HG02973 (cell line): ENCODE results near the gene XRRA1.
"Not testable (repeated sequence)": the region's sequence is repeated elsewhere in the genome, so short reads cannot be mapped to it uniquely, and the experiment has no call there.

Experiments
- ATAC-seq: cut with Tn5 transposase; IDR thresholded peaks from one replicate; pipeline ENCODE4 v1.9.1; 2021; ENCODE audit warnings: moderate library complexity; ENCODE audit not compliant: unreplicated experiment

The XRRA1 gene

GRCh38 chr11:74905326-74905725 lies 43.6 kb downstream of the XRRA1 start:
- no peak for ATAC-seq

GRCh38 chr11:74902342-74902741 lies 46.5 kb downstream of the XRRA1 start:
- no peak for ATAC-seq

DNA sequence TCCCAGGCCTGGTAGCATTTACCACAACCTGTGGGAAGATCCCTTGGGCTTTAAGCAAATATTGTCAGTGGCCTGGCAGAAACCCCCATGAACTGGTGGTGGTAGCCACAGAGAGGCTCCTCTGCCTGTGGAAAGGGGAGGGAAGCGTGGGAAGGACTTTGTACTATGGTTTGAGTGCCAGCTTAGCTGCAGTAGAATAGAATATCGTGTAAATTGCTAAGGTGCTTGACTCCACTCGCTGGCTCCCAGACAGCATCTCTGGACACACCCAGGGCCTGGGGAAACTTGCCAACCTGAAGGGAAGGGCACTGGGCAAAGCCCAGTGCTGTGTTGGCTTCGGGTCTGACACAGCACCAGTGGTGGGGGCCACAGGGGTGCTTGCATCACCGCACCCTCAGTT lies 52.6 kb downstream of the XRRA1 start:
- no peak for ATAC-seq

DNA sequence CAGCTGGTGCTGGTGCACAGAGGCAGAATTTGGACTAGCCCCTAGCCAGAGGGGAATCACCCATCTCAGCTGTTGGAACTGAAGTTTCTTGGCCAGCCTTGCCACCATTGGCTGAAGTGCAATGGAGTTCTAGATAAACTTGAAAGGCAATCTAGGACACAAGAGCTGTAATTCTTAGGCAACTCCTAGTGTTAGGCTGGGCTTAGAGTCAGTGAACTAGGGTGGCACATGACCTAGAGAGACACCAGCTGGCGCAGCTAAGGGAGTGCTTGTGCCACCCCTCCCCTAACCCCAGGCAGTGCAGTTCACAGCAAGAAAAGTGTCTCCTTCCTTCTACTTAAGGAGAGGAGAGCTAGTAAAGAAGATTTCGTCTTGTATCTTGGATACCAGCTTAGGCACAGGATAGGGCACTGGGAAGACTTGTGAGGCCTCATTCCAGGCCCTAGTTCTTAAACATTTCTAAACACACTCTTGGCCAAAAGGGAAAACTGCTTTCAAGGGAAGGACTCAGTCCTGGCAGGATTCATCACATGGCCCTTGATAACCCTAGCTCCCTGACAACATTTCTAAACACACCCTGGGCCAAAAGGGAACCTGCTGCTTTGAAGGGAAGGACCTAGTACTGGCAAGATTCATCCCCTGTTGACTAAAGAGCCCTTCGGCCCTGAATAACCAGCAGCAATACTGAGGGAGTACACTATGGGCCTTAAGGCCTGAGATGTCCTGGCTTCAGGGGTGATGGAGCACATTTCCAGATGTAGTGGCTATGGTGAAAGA lies 53.4 kb downstream of the XRRA1 start:
- ATAC-seq: no peak

DNA sequence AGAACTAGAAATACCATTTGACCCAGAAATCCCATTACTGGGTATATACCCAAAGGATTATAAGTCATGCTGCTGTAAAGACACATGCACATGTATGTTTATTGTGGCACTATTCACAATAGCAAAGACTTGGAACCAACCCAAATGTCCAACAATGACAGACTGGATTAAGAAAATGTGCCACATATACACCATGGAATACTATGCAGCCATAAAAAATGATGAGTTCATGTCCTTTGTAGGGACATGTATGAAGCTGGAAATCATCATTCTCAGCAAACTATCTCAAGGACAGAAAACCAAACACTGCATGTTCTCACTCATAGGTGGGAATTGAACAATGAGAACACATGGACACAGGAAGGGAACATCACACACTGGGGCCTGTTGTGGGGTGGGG lies 55.9 kb downstream of the XRRA1 start:
- not testable (repeated sequence) for ATAC-seq

GRCh38 chr11:74877132-74877531 lies 71.8 kb downstream of the XRRA1 start:
- ATAC-seq: no peak

GRCh38 chr11:74871037-74871436 lies 77.9 kb downstream of the XRRA1 start:
- no peak for ATAC-seq

DNA sequence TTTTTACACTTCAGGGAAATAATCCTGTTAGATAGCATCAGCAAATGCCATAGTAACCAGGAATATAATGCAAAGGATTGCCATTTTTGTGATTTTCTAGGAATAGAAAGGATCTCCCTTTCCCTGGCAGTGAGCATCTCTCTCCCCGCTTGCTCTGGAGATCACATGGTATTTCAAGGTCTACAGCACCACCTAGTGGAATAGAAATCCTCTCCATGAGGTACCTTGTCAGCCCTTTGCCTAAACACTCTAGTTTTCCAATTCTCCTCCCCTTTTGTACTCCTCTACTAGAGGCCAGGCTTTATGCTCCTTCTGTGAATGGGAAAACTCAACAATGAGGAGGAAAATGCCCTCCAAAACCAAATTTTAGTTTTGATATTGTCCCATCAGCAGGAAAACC lies 78.4 kb downstream of the XRRA1 start:
- no peak for ATAC-seq

- no peak for ATAC-seq
Observed at GRCh38 chr11:74866557-74866956, 82.3 kb downstream of the XRRA1 start.

- ATAC-seq: no peak
Observed at GRCh38 chr11:74863410-74863809, 85.5 kb downstream of the XRRA1 start.

DNA sequence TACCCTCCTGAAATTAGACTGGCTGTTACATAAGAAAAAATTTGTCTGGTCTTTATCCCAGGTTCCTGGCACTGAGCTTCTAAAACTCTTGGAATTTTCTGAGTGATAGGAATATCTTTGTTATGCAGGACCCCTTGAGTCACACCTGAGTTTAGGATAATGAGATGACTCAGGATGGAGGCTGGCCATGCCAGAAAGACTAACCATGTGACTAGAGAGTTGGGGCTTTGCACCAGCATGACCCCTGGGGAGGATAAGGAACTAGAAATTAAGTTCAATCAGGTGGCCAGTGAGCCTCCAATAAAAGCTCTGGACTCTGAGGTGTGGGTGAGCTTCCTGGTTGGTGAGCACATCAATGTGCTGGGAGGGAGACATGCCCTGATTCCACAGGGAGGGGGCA lies 88.1 kb downstream of the XRRA1 start:
- ATAC-seq: no peak

DNA sequence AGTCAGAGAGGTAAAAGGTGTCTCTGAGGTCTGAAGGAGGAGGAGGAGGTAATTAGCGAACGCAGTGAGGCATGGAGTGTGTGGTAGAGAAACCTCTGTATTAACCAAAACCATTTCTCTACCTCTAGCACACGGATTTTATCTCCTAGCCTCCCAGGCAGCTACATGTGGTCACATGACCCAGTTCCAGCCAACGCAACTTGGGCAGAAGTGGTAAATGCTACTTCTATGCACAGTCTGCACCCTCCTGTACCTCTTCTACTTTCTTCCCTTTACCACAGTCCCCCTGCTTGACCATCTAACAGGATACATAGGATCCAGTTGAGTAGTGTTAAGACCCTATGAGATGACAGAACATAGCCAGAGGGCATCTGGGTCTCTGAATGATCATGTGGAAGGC lies 95.7 kb downstream of the XRRA1 start:
- ATAC-seq: no peak

DNA sequence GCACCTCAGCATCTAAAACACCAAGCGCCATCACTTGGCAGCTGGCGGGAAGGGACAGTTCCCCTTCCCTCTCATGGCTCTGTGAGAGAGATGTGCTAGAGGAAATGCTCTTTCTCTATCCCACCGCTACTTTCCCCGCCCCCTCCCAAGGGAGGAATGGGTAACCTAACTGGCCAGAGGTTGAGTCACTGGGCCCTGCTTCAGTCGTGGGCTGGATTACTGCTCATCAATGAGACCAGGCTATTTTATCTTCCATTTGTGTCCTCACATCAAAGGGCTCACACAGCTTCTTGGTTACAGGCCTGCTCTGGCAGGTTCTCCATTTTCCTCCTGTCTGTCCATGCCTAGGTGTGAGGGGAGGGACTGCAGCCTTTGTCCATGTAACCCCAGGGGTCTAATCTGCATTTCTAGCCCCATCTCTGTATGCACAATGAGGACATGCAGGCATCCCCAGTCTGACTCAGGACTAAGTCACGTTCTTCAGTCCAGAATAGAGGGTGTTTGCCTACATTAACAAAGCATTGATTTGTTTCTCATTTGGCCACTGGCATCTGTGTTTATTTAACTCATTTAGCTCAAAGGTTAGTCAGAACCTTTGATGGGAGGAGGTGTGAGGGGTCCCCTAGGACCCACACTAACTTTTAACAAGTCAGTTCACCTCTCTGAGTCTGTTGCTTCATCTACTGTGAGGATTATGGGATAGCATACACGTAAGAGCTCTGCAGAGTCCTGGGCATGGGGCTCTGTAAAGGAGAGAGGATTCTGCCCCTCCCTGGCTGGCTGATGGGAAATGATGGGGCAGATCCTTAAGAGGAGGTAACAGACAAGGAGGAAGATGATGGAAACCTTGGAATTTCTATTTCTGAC lies 99.1 kb downstream of the XRRA1 start:
- no peak for ATAC-seq

GRCh38 chr11:74847895-74848294 lies 101.0 kb downstream of the XRRA1 start:
- no peak for ATAC-seq

- no peak for ATAC-seq
Observed at GRCh38 chr11:74847395-74847794, 101.5 kb downstream of the XRRA1 start.

- ATAC-seq: no peak
Observed at GRCh38 chr11:74846770-74847169, 102.1 kb downstream of the XRRA1 start.

GRCh38 chr11:74845978-74846517 lies 102.8 kb downstream of the XRRA1 start:
- no peak for ATAC-seq

- no peak for ATAC-seq
Observed at GRCh38 chr11:74844865-74845264, 104.0 kb downstream of the XRRA1 start.

GRCh38 chr11:74844072-74844471 lies 104.8 kb downstream of the XRRA1 start:
- ATAC-seq: no peak

GRCh38 chr11:74842967-74843366 lies 105.9 kb downstream of the XRRA1 start:
- no peak for ATAC-seq

- ATAC-seq: no peak
Observed at GRCh38 chr11:74840486-74840885, 108.4 kb downstream of the XRRA1 start.

- no peak for ATAC-seq
Observed at GRCh38 chr11:74839971-74840370, 108.9 kb downstream of the XRRA1 start.
